Neural progenitor cell (in vitro differentiated cells): ENCODE measurements around the gene MAPK4. TPM values are rescaled to one million over a fixed set of nuclear protein-coding genes. Genes with fewer than 3 reads are reported as not detected.
"Not testable (repeated sequence)": the region's sequence is repeated elsewhere in the genome, so short reads cannot be mapped to it uniquely, and the experiment has no call there.

ENCODE experiments used
- DNase-seq: peaks from one replicate; pipeline ENCODE4 v3.0.0-alpha.2; 2016; ENCODE audit warnings: low spot score
- H2AFZ ChIP-seq: fragments of 200-600 bp; sonication (generic); replicated peaks from 2 replicates; pipeline ENCODE4 v1.6.1; 2016; ENCODE audit warnings: antibody characterized with exemption
- H3F3A ChIP-seq: fragments of 200-600 bp; sonication (generic); 2 replicates; pipeline ENCODE4 v1.6.1; 2016; ENCODE audit warnings: antibody characterized with exemption, low read depth
- H3K27ac ChIP-seq: fragments of 200-600 bp; sonication (generic); 2 replicates; pipeline ENCODE4 v1.5.1; 2016; ENCODE audit warnings: mild to moderate bottlenecking
- H3K27me3 ChIP-seq: fragments of 200-600 bp; sonication (generic); 2 replicates; pipeline ENCODE4 v1.6.1; 2016; ENCODE audit warnings: mild to moderate bottlenecking, moderate library complexity
- H3K36me3 ChIP-seq: fragments of 200-600 bp; sonication (generic); 2 replicates; pipeline ENCODE4 v1.5.1; 2016
- H3K4me1 ChIP-seq: fragments of 200-600 bp; sonication (generic); 2 replicates; pipeline ENCODE4 v1.6.1; 2016; ENCODE audit warnings: mixed run types
- H3K4me2 ChIP-seq: fragments of 200-600 bp; sonication (generic); 2 replicates; pipeline ENCODE4 v1.6.1; 2016
- H3K4me3 ChIP-seq: fragments of 200-600 bp; sonication (generic); 2 replicates; pipeline ENCODE4 v1.5.1; 2016
- H3K79me2 ChIP-seq: fragments of 200-600 bp; sonication (generic); 2 replicates; pipeline ENCODE4 v1.6.1; 2016; ENCODE audit warnings: low read depth
- H3K9ac ChIP-seq: fragments of 200-600 bp; sonication (generic); 2 replicates; pipeline ENCODE4 v1.6.1; 2016
- H3K9me3 ChIP-seq: fragments of 200-600 bp; sonication (generic); 2 replicates; pipeline ENCODE4 v1.5.1; 2016; ENCODE audit warnings: low read depth
- H4K20me1 ChIP-seq: fragments of 200-600 bp; sonication (generic); 2 replicates; pipeline ENCODE4 v1.6.1; 2016; ENCODE audit warnings: low read depth
- H3K27ac Mint-ChIP-seq: 3 replicates; pipeline ENCODE4 v1.8.0; 2021; ENCODE audit warnings: mixed read lengths
- H3K27me3 Mint-ChIP-seq: 2 replicates; pipeline ENCODE4 v1.8.0; 2022; ENCODE audit warnings: low read depth, mild to moderate bottlenecking, inconsistent platforms, moderate library complexity, mixed read lengths; ENCODE audit not compliant: insufficient read depth
- H3K36me3 Mint-ChIP-seq: 3 replicates; pipeline ENCODE4 v1.8.0; 2021; ENCODE audit warnings: mixed read lengths
- H3K4me1 Mint-ChIP-seq: 3 replicates; pipeline ENCODE4 v1.8.0; 2021; ENCODE audit warnings: mixed read lengths
- H3K4me3 Mint-ChIP-seq: 3 replicates; pipeline ENCODE4 v1.8.0; 2021; ENCODE audit warnings: mild to moderate bottlenecking, moderate library complexity, mixed read lengths
- H3K9me3 Mint-ChIP-seq: 3 replicates; pipeline ENCODE4 v1.8.0; 2020; ENCODE audit warnings: mixed read lengths
- EZH2 ChIP-seq: fragments of 200-600 bp; sonication (generic); IDR thresholded peaks from 2 replicates; pipeline ENCODE4 v1.6.1; 2017; ENCODE audit warnings: antibody characterized with exemption, mild to moderate bottlenecking, moderate library complexity
- EZH2phosphoT487 ChIP-seq: fragments of 200-600 bp; sonication (generic); IDR thresholded peaks from 2 replicates; pipeline ENCODE4 v1.6.1; 2017; ENCODE audit warnings: antibody characterized with exemption
- total RNA-seq: library from RNA; depleted of rRNA; stranded (reverse); fragments of >200 nt; gene quantifications from 2 replicates; pipeline ENCODE4 v1.2.3, GENCODE V29; 2015; ENCODE audit warnings: low replicate concordance
- TF ChIP-seq, protein P1 (sequence below): fragments of 200-600 bp; sonication (generic); IDR thresholded peaks from 2 replicates; pipeline ENCODE4 v1.5.1; 2017; ENCODE audit warnings: antibody characterized with exemption, mild to moderate bottlenecking

Gene MAPK4
- total RNA-seq, 1 donor from 2014 or later = 7.0 TPM

DNA sequence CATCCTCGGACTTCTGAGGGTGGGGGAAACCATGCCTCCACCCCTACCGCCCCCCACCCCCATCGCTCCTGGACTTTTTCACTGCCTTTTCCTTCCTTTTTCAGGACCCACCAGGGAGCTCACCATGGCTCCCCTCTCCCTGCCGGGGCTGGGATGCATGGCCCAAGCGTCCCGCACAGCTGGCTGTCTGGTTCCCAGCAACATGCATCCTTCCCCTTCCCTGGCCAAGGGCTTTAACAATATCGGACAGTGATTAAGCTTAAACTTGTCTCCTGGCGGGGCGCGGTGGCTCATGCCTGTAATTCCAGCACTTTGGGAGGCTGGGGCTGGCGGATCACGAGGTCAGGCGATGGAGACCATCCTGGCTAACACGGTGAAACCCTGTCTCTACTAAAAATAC lies 215.8 kb downstream of the MAPK4 start:
- H3K9me3 Mint-ChIP-seq = peaks cover 20% of the 10 kb centered on the region
- peaks cover 11% of the 10 kb centered on the region for H3K4me1 ChIP-seq
- H3K4me2 ChIP-seq = no peak overlapping the region
- no peaks in the 10 kb centered on the region for H3K9me3 ChIP-seq
- TF ChIP-seq EZH2phosphoT487 (no peak), EZH2 (no peak)
- TF ChIP-seq, protein P1, sequence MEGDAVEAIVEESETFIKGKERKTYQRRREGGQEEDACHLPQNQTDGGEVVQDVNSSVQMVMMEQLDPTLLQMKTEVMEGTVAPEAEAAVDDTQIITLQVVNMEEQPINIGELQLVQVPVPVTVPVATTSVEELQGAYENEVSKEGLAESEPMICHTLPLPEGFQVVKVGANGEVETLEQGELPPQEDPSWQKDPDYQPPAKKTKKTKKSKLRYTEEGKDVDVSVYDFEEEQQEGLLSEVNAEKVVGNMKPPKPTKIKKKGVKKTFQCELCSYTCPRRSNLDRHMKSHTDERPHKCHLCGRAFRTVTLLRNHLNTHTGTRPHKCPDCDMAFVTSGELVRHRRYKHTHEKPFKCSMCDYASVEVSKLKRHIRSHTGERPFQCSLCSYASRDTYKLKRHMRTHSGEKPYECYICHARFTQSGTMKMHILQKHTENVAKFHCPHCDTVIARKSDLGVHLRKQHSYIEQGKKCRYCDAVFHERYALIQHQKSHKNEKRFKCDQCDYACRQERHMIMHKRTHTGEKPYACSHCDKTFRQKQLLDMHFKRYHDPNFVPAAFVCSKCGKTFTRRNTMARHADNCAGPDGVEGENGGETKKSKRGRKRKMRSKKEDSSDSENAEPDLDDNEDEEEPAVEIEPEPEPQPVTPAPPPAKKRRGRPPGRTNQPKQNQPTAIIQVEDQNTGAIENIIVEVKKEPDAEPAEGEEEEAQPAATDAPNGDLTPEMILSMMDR = no peak
- H3K27me3 Mint-ChIP-seq = peaks cover 5% of the 10 kb centered on the region
- H3K4me3 Mint-ChIP-seq = no peak overlapping the region
- H3K36me3 Mint-ChIP-seq = no peaks in the 10 kb centered on the region
- no peak for DNase-seq
- H3K9ac ChIP-seq = no peak overlapping the region
- H2AFZ ChIP-seq = no peak overlapping the region
- H3K27ac ChIP-seq = no peak overlapping the region
- H3K27ac Mint-ChIP-seq = no peak overlapping the region
- no peaks in the 10 kb centered on the region for H3K36me3 ChIP-seq
- H4K20me1 ChIP-seq = no peaks in the 10 kb centered on the region
- no peak overlapping the region for H3K4me3 ChIP-seq
- H3K79me2 ChIP-seq = no peaks in the 10 kb centered on the region
- no peaks in the 10 kb centered on the region for H3K27me3 ChIP-seq
- H3F3A ChIP-seq = peaks cover 10% of the 10 kb centered on the region
- H3K4me1 Mint-ChIP-seq = peaks cover 14% of the 10 kb centered on the region

- H3K4me2 ChIP-seq = no peak overlapping the region
- DNase-seq = no peak
- H3K27ac Mint-ChIP-seq = no peak overlapping the region
- peaks cover 11% of the 10 kb centered on the region for H3K4me1 ChIP-seq
- no peaks in the 10 kb centered on the region for H3K27me3 ChIP-seq
- H3K4me3 ChIP-seq = no peak overlapping the region
- no peaks in the 10 kb centered on the region for H3K36me3 ChIP-seq
- H3K27ac ChIP-seq = no peak overlapping the region
- no peaks in the 10 kb centered on the region for H3K36me3 Mint-ChIP-seq
- no peak overlapping the region for H3K9ac ChIP-seq
- peaks cover 17% of the 10 kb centered on the region for H3K9me3 Mint-ChIP-seq
- H3K4me1 Mint-ChIP-seq = peaks cover 14% of the 10 kb centered on the region
- H3K9me3 ChIP-seq = no peaks in the 10 kb centered on the region
- peaks cover 13% of the 10 kb centered on the region for H3F3A ChIP-seq
- H3K79me2 ChIP-seq = no peaks in the 10 kb centered on the region
- H2AFZ ChIP-seq = peak overlapping the region; percentile 38
- H3K27me3 Mint-ChIP-seq = peaks cover 5% of the 10 kb centered on the region
- no peak overlapping the region for H3K4me3 Mint-ChIP-seq
- TF ChIP-seq EZH2phosphoT487 (no peak), EZH2 (no peak)
- TF ChIP-seq, protein P1 = no peak
- H4K20me1 ChIP-seq = no peaks in the 10 kb centered on the region
These were observed 216.5 kb downstream of the MAPK4 start for GRCh38 chr18:50776383-50776782.

GRCh38 chr18:50779021-50779420 lies 219.1 kb downstream of the MAPK4 start:
- not testable (repeated sequence) for H3K9ac ChIP-seq, H2AFZ ChIP-seq, H3K9me3 ChIP-seq, H3K4me2 ChIP-seq, DNase-seq, H3K36me3 ChIP-seq, H3K27ac Mint-ChIP-seq, H3K4me3 ChIP-seq, H3K36me3 Mint-ChIP-seq, H3K4me3 Mint-ChIP-seq, H3K27ac ChIP-seq, H3K27me3 ChIP-seq, H3K79me2 ChIP-seq, H3K27me3 Mint-ChIP-seq, H4K20me1 ChIP-seq
- Histone ChIP-seq H3F3A (peaks cover 14% of the 10 kb centered on the region), H3K4me1 (peaks cover 11% of the 10 kb centered on the region)
- peaks cover 15% of the 10 kb centered on the region for H3K9me3 Mint-ChIP-seq
- H3K4me1 Mint-ChIP-seq = peaks cover 17% of the 10 kb centered on the region

Other genes with a start within 250 kb of the MAPK4 start
- gene SKA1, start 185.0 kb upstream of the MAPK4 start, total RNA-seq = 31.4 and 57.2 TPM in 2 replicates